HCT116 (cell line): Measurements from ENCODE around the gene RFX2.

Experiments
- EZH2 ChIP-seq: fragments of 200-600 bp; sonication (generic); IDR thresholded peaks from 2 replicates; pipeline ENCODE4 v1.6.1; 2017; ENCODE audit warnings: antibody characterized with exemption, mixed run types
- POLR2AphosphoS5 ChIP-seq: IDR thresholded peaks from 2 replicates; pipeline ENCODE4 v1.6.1; 2011; ENCODE audit warnings: mild to moderate bottlenecking, low read depth, low read length, moderate library complexity
- ZNF274 ChIP-seq: fragments of 200-500 bp; sonication (Bioruptor generic); IDR thresholded peaks from 2 replicates; pipeline ENCODE4 v1.6.1; 2014; ENCODE audit warnings: mild to moderate bottlenecking, low read depth, low read length, inconsistent platforms
- TF ChIP-seq, protein P1 (sequence below), 3 experiments: fragments of 200-600 bp in 1 of 3; sonication (generic) in 1 of 3; IDR thresholded peaks in 2 of 3; conservative IDR thresholded peaks in 1 of 3; 2 replicates each; pipeline ENCODE4 v1.5.1; 2012 to 2017; ENCODE audit warnings: low read depth in 2 of 3, low read length in 2 of 3, antibody characterized with exemption in 1 of 3, borderline replicate concordance in 1 of 3, control low read depth in 1 of 3, mild to moderate bottlenecking in 1 of 3, mixed read lengths in 1 of 3, mixed run types in 1 of 3, moderate library complexity in 1 of 3; ENCODE audit not compliant: insufficient read depth in 1 of 3
- TF ChIP-seq, protein P2 (sequence below): IDR thresholded peaks from 2 replicates; pipeline ENCODE4 v1.6.1; 2012; ENCODE audit warnings: low read depth

DNA sequence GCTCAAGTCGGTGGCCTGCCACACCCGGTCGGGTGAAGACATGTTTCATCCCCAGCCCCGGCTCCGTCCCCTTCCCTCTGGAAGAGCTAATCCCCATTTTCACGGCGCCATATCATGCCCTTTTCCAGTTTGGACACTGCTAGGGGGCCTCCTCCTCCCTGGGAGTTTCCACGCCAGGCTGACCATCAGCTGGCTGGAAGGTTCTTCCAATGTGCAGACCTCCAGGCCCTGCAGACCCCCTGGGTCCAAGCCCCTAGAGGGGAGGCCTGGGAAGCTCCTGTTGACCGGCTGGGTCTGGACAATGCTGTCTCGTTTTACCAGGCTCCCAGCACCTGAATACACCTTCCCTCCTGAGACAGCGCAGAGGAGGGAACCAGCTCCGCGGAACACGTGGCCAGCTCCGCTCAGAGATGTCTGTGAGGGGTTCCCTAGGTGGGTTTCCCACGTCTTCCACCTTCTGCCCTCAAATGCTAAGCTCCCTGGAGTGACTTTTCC lies 87.7 kb downstream of the RFX2 start:
- TF ChIP-seq, protein P1, sequence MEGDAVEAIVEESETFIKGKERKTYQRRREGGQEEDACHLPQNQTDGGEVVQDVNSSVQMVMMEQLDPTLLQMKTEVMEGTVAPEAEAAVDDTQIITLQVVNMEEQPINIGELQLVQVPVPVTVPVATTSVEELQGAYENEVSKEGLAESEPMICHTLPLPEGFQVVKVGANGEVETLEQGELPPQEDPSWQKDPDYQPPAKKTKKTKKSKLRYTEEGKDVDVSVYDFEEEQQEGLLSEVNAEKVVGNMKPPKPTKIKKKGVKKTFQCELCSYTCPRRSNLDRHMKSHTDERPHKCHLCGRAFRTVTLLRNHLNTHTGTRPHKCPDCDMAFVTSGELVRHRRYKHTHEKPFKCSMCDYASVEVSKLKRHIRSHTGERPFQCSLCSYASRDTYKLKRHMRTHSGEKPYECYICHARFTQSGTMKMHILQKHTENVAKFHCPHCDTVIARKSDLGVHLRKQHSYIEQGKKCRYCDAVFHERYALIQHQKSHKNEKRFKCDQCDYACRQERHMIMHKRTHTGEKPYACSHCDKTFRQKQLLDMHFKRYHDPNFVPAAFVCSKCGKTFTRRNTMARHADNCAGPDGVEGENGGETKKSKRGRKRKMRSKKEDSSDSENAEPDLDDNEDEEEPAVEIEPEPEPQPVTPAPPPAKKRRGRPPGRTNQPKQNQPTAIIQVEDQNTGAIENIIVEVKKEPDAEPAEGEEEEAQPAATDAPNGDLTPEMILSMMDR (IDR thresholded peaks at IDR 0.05 in 2 of 3, conservative IDR thresholded peaks at IDR 0.05 in 1 of 3; ENCODE audit: borderline replicate concordance in 1 of 3, insufficient read depth in 1 of 3, low read depth in 2 of 3, low read length in 2 of 3) = no peak; a peak in 1 of 6 replicates
- TF ChIP-seq POLR2AphosphoS5 (no peak), EZH2 (no peak), ZNF274 (no peak)
- TF ChIP-seq, protein P2, sequence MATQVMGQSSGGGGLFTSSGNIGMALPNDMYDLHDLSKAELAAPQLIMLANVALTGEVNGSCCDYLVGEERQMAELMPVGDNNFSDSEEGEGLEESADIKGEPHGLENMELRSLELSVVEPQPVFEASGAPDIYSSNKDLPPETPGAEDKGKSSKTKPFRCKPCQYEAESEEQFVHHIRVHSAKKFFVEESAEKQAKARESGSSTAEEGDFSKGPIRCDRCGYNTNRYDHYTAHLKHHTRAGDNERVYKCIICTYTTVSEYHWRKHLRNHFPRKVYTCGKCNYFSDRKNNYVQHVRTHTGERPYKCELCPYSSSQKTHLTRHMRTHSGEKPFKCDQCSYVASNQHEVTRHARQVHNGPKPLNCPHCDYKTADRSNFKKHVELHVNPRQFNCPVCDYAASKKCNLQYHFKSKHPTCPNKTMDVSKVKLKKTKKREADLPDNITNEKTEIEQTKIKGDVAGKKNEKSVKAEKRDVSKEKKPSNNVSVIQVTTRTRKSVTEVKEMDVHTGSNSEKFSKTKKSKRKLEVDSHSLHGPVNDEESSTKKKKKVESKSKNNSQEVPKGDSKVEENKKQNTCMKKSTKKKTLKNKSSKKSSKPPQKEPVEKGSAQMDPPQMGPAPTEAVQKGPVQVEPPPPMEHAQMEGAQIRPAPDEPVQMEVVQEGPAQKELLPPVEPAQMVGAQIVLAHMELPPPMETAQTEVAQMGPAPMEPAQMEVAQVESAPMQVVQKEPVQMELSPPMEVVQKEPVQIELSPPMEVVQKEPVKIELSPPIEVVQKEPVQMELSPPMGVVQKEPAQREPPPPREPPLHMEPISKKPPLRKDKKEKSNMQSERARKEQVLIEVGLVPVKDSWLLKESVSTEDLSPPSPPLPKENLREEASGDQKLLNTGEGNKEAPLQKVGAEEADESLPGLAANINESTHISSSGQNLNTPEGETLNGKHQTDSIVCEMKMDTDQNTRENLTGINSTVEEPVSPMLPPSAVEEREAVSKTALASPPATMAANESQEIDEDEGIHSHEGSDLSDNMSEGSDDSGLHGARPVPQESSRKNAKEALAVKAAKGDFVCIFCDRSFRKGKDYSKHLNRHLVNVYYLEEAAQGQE = no peak
